ENCODE data around the gene IL2RG.

The IL2RG gene

GRCh38 chrX:71068044-71068918 is 43.1 kb downstream of the IL2RG start, which contains the start of gene SNX12:
SNX12 (minus strand) TSS chrX:71068334; CDS start chrX:71068306, 28 bp downstream.
- DNase-seq = peak; percentile 92

DNA sequence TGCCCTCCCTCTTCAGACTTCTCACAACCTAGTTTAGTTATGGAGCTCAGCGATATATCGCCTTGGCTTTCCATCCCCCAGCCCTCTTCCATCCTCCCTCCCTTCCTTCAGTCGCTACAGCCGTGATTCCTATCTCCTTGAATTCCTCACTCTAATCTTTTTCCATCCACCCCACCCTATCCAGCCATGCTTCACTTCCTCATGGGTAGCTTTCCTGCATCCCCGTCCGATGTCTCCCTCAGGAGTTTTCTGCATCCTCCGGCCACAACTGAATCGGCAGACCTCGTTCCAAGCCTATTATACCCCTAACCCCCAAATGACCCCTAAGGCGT is 43.7 kb downstream of the IL2RG start:
- no peak for DNase-seq

- DNase-seq = no peak
Measured at GRCh38 chrX:71067089-71067488, 44.3 kb downstream of the IL2RG start.

- no peak for DNase-seq
Measured at GRCh38 chrX:71060127-71060526, 51.2 kb downstream of the IL2RG start.

DNA sequence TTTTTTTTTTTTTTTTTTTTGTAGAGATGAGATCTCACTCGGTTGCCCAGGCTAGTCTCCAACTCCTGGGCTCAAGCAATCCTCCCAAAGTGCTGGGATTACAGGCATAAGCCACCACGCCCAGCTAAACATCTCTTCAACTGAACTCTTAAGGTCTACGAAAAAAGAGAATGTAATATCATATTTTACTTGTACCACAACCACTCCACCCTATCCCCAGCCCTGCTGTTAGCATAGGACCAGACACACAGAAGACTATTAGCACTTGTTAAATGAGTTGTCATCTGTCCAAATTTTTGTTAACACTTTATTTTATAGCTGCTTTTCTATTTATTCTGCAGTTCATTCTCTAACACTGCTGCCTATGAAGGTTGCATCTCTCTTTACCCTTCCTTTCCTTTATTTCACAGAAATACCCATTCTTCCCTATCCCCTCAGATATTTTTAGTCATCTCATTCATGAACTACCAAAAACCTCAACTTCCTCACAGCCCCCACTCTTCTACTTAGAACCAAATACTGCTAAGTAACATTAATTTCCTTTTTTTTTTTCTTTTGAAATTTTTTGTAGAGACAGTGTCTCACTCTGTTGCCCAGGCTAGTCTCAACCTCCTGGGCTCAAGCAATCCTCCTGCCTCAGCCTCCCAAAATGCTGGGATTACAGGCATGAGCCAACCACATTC is 53.4 kb downstream of the IL2RG start:
- DNase-seq = no peak

Measured in NCI-H1105 treated with DMSO at 0.1 percent for 48 hours (cell line).